Panc1 (cell line): ENCODE measurements around the gene NFATC2IP.

Experiments
- POLR2AphosphoS5 ChIP-seq: IDR thresholded peaks from 2 replicates; pipeline ENCODE4 v1.6.1; 2012; ENCODE audit warnings: mild to moderate bottlenecking, low read depth, low read length, moderate library complexity
- SIN3A ChIP-seq: IDR thresholded peaks from 2 replicates; pipeline ENCODE4 v1.6.1; 2012; ENCODE audit warnings: low read depth, mild to moderate bottlenecking, low read length, moderate library complexity, borderline replicate concordance; ENCODE audit not compliant: insufficient read depth
- TF ChIP-seq, protein P1 (sequence below): fragments of 450-650 bp; IDR thresholded peaks from 2 replicates; pipeline ENCODE4 v1.5.1; 2017; ENCODE audit warnings: mild to moderate bottlenecking
- TF ChIP-seq, protein P2 (sequence below), 2 experiments: IDR thresholded peaks; 2 replicates each; pipeline ENCODE4 v1.6.1; 2011 to 2012; ENCODE audit warnings: low read depth in 2 of 2, control low read depth in 1 of 2, low read length in 1 of 2, mild to moderate bottlenecking in 1 of 2, moderate library complexity in 1 of 2; ENCODE audit not compliant: insufficient read depth in 1 of 2

DNA sequence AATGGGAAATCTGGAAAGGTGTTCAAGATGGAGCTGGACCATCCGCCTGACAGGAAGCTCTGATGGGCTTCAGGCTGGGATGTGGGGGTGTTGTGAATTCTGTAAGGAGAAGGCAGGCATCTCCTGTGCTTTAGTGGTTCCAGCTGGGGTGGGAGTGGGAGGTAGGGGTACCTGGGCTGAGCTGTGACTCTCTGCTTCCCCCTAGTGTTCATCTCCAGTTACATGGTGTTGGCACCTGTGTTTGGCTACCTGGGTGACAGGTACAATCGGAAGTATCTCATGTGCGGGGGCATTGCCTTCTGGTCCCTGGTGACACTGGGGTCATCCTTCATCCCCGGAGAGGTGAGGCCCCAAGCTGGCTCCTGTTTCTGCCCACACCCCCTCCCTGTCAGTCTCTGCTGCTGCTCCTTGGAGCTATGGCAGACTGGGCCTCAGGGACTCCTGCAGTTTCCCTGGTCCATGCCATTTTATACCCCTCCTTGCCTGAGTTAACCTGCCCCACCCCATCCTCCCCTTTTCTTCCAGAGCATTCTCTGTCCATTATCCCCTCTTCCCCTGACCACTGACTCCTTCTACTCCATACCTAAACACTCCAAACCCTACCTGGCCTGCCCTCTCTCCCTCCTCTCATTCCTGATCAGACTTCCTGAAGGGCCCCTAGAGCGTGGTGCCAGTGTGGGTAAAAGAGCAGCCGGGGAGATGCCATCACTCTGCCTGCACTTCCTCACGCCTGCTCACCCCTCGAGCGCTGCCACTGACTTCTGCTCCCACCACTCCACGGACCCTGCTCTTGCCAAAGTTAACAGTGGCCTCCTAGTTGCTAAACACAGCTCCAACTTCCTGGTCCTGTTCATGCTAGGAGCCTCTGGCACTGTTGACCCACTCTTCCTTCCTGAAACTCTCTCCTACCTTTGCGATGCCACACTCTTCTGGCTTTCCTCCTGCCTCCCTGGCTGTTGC is 27.2 kb downstream of the NFATC2IP start:
- TF ChIP-seq, protein P1, sequence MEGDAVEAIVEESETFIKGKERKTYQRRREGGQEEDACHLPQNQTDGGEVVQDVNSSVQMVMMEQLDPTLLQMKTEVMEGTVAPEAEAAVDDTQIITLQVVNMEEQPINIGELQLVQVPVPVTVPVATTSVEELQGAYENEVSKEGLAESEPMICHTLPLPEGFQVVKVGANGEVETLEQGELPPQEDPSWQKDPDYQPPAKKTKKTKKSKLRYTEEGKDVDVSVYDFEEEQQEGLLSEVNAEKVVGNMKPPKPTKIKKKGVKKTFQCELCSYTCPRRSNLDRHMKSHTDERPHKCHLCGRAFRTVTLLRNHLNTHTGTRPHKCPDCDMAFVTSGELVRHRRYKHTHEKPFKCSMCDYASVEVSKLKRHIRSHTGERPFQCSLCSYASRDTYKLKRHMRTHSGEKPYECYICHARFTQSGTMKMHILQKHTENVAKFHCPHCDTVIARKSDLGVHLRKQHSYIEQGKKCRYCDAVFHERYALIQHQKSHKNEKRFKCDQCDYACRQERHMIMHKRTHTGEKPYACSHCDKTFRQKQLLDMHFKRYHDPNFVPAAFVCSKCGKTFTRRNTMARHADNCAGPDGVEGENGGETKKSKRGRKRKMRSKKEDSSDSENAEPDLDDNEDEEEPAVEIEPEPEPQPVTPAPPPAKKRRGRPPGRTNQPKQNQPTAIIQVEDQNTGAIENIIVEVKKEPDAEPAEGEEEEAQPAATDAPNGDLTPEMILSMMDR = peak; percentile 85
- TF ChIP-seq SIN3A = no peak
- TF ChIP-seq, protein P2, sequence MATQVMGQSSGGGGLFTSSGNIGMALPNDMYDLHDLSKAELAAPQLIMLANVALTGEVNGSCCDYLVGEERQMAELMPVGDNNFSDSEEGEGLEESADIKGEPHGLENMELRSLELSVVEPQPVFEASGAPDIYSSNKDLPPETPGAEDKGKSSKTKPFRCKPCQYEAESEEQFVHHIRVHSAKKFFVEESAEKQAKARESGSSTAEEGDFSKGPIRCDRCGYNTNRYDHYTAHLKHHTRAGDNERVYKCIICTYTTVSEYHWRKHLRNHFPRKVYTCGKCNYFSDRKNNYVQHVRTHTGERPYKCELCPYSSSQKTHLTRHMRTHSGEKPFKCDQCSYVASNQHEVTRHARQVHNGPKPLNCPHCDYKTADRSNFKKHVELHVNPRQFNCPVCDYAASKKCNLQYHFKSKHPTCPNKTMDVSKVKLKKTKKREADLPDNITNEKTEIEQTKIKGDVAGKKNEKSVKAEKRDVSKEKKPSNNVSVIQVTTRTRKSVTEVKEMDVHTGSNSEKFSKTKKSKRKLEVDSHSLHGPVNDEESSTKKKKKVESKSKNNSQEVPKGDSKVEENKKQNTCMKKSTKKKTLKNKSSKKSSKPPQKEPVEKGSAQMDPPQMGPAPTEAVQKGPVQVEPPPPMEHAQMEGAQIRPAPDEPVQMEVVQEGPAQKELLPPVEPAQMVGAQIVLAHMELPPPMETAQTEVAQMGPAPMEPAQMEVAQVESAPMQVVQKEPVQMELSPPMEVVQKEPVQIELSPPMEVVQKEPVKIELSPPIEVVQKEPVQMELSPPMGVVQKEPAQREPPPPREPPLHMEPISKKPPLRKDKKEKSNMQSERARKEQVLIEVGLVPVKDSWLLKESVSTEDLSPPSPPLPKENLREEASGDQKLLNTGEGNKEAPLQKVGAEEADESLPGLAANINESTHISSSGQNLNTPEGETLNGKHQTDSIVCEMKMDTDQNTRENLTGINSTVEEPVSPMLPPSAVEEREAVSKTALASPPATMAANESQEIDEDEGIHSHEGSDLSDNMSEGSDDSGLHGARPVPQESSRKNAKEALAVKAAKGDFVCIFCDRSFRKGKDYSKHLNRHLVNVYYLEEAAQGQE (IDR thresholded peaks at IDR 0.05; ENCODE audit: insufficient read depth in 1 of 2, low read depth in 2 of 2, low read length in 1 of 2) = no peak
- no peak for TF ChIP-seq POLR2AphosphoS5
